PFSK-1 (cell line): ENCODE data around the gene ABCA5.

Experiments
- POLR2AphosphoS5 ChIP-seq: IDR thresholded peaks from 2 replicates; pipeline ENCODE4 v1.6.1; 2012; ENCODE audit warnings: low read depth, mild to moderate bottlenecking, control low read depth, low read length, moderate library complexity
- SIN3A ChIP-seq: IDR thresholded peaks from 2 replicates; pipeline ENCODE4 v1.6.1; 2012; ENCODE audit warnings: mild to moderate bottlenecking, low read length, moderate library complexity, borderline replicate concordance; ENCODE audit not compliant: insufficient read depth
- TAF1 ChIP-seq: IDR thresholded peaks from 2 replicates; pipeline ENCODE4 v1.6.1; 2012; ENCODE audit warnings: low read length, control low read depth, borderline replicate concordance; ENCODE audit not compliant: insufficient read depth

GRCh38 chr17:69348429-69348828 is 21.5 kb upstream of the ABCA5 start:
- TF ChIP-seq TAF1 (no peak), POLR2AphosphoS5 (no peak), SIN3A (no peak)
